WERI-Rb-1 (cell line): Measurements from ENCODE around the gene IL36RN.

ENCODE experiments used
- DNase-seq: peaks from one replicate; pipeline ENCODE4 v3.0.0-alpha.2; 2020
- H3K27ac ChIP-seq: fragments of 250-450 bp; sonication (Bioruptor Pico); 2 replicates; pipeline ENCODE4 v1.5.1; 2020; ENCODE audit warnings: mild to moderate bottlenecking, moderate library complexity
- H3K27me3 ChIP-seq: fragments of 250-450 bp; sonication (Bioruptor Pico); 2 replicates; pipeline ENCODE4 v1.5.1; 2021; ENCODE audit warnings: mild to moderate bottlenecking, low read depth, moderate library complexity; ENCODE audit not compliant: insufficient read depth, severe bottlenecking
- H3K36me3 ChIP-seq: fragments of 250-450 bp; sonication (Bioruptor Pico); 2 replicates; pipeline ENCODE4 v1.5.1; 2020; ENCODE audit warnings: mild to moderate bottlenecking, moderate library complexity
- H3K4me3 ChIP-seq: 2 replicates; pipeline ENCODE4 v1.5.1; 2011; ENCODE audit warnings: low read depth, mild to moderate bottlenecking, control low read depth, low read length
- H3K9me3 ChIP-seq: fragments of 250-450 bp; sonication (Bioruptor Pico); 2 replicates; pipeline ENCODE4 v1.5.1; 2021; ENCODE audit warnings: mild to moderate bottlenecking, moderate library complexity; ENCODE audit not compliant: severe bottlenecking
- TF ChIP-seq, protein P1 (sequence below): IDR thresholded peaks from 2 replicates; pipeline ENCODE4 v1.5.1; 2011; ENCODE audit warnings: low read depth, mild to moderate bottlenecking, control low read depth, inconsistent platforms, low read length

Gene IL36RN

DNA sequence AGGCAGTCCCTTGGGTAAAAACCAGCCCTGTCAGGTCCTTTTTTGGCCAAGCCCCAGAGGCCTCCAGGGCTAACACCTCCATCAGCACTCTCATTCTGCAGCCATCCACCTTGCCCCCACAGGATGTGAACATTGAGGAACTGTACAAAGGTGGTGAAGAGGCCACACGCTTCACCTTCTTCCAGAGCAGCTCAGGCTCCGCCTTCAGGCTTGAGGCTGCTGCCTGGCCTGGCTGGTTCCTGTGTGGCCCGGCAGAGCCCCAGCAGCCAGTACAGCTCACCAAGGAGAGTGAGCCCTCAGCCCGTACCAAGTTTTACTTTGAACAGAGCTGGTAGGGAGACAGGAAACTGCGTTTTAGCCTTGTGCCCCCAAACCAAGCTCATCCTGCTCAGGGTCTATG, 16.0 kb downstream of the IL36RN start:
- no peak for DNase-seq
- Histone ChIP-seq H3K9me3 (no peaks in the 10 kb centered on the region), H3K4me3 (no peak overlapping the region), H3K36me3 (no peaks in the 10 kb centered on the region), H3K27me3 (no peaks in the 10 kb centered on the region), H3K27ac (no peak overlapping the region)
- TF ChIP-seq, protein P1, sequence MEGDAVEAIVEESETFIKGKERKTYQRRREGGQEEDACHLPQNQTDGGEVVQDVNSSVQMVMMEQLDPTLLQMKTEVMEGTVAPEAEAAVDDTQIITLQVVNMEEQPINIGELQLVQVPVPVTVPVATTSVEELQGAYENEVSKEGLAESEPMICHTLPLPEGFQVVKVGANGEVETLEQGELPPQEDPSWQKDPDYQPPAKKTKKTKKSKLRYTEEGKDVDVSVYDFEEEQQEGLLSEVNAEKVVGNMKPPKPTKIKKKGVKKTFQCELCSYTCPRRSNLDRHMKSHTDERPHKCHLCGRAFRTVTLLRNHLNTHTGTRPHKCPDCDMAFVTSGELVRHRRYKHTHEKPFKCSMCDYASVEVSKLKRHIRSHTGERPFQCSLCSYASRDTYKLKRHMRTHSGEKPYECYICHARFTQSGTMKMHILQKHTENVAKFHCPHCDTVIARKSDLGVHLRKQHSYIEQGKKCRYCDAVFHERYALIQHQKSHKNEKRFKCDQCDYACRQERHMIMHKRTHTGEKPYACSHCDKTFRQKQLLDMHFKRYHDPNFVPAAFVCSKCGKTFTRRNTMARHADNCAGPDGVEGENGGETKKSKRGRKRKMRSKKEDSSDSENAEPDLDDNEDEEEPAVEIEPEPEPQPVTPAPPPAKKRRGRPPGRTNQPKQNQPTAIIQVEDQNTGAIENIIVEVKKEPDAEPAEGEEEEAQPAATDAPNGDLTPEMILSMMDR = no peak

DNA sequence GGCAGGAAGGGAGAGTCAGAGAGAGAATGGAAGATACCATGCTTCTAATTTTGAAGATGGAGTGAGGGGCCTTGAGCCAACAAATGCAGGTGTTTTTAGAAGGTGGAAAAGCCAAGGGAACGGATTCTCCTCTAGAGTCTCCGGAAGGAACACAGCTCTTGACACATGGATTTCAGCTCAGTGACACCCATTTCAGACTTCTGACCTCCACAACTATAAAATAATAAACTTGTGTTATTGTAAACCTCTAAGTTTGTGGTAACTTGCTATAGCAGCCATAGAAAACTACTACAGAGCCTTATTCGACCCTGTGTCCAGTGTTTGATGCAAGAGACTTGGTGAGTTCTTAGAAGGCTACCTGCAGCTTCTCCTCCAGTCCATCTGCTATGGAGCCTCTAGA, 16.6 kb downstream of the IL36RN start:
- Histone ChIP-seq H3K27ac (no peak overlapping the region), H3K9me3 (no peaks in the 10 kb centered on the region), H3K27me3 (no peaks in the 10 kb centered on the region), H3K4me3 (no peak overlapping the region), H3K36me3 (no peaks in the 10 kb centered on the region)
- TF ChIP-seq, protein P1 = no peak
- no peak for DNase-seq

DNA sequence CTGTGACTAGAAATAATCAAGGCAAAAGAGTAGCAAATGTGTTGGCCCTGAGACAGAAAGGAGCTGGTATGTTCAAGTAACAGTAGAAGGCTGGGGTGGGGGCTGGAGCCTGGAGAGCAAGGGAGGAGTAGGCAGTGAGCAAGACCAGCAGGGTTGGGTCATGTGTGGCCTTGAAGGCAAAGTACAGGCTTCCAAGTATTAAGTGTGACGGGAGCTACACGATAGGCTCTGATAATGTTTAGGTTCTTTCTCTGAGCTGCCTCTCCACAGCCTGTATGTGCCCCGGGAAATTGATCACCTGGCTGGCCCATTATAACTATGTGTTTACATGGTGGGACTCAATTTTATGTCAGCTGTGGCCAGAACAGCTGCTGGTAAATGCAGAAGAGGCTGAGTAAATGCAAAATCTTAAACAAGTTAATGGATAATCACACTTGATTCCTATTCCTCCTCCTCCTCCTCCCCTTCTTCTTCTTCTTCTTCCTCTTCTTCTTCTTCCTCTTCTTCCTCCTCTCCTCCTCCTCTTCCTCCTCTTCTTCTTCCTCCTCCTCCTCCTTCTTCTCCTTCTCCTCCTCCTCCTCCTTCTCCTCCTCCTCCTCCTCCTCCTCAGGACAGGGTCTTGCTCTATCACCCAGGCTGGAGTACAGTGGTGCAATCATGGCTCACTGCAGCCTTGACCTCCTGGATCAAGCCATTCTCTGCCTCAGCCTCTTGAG, 18.1 kb downstream of the IL36RN start:
- Histone ChIP-seq H3K9me3 (no peaks in the 10 kb centered on the region), H3K4me3 (no peak overlapping the region), H3K27ac (no peak overlapping the region), H3K36me3 (no peaks in the 10 kb centered on the region), H3K27me3 (no peaks in the 10 kb centered on the region)
- TF ChIP-seq, protein P1 = no peak
- DNase-seq = no peak

DNA sequence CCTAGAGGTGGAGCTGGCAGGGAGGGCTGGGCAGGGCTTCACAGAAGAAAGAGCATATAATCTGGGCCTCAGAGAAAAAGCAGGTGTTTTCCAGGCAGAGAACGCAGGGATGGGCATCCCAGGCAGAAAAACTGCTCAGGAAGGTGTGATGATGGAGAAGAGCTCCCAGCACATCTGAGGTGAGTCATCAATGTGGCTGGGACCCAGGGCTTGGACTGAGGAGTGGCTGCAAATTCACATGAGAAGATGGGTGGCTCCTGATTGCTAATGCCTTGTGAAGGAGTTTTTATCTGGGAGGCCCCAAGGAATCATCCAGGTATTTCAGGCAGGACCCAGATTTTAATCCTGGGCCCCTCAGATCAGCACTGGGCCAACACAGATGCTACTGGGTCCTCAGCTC, 18.9 kb downstream of the IL36RN start:
- TF ChIP-seq, protein P1 = no peak
- Histone ChIP-seq H3K4me3 (no peak overlapping the region), H3K27ac (no peak overlapping the region), H3K36me3 (no peaks in the 10 kb centered on the region), H3K9me3 (no peaks in the 10 kb centered on the region), H3K27me3 (no peaks in the 10 kb centered on the region)
- no peak for DNase-seq

DNA sequence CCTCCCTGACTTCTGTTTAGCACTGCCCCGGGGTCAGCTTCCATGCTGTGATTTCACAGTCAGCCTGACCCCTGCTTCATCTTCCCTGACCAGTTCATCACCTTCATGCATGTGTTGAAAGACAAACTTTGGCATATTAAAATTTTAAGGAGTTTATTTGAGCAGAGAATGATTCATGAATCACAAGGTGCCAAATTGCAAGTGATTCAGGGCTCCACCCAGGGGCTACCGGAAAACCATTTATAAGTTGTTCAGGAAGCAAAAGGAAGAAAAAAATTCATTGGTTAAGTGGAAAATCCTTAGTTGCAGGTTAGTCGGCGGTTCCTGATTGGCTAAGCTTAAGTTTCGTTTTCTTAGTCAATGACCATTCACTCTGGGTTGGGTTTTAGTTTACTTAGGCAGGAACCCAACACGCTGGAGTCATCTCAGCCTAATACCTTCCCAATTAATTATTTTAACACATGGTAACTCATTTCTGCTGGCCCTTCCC, 19.4 kb downstream of the IL36RN start:
- TF ChIP-seq, protein P1 = no peak
- no peaks in the 10 kb centered on the region for H3K9me3 ChIP-seq
- H3K27me3 ChIP-seq = no peaks in the 10 kb centered on the region
- no peaks in the 10 kb centered on the region for H3K36me3 ChIP-seq
- no peak overlapping the region for H3K4me3 ChIP-seq
- no peak for DNase-seq
- no peak overlapping the region for H3K27ac ChIP-seq

DNA sequence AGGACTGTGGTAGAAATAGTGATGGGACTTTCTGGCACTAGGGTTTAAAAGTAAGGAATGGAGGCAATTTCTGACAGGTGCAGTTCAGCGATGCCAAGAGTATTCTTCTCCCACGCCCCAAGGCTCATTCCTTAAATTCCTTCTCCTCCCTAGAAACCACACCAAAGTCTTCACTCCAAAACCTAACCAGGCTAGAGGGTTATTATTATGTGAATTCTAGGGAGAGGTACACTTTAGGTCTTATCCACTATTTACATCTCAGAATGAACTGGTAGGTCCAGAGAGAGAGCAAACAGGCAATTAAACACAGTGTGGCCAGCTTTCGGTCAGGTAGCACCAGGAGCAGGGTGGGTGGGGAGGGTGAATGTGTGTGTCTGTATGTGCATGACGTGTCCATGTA, 20.1 kb downstream of the IL36RN start:
- no peak for DNase-seq
- TF ChIP-seq, protein P1 = no peak
- H3K9me3 ChIP-seq = no peaks in the 10 kb centered on the region

More for the DNA sequence above, 20.1 kb downstream of the IL36RN start:
- Histone ChIP-seq H3K27me3 (no peaks in the 10 kb centered on the region), H3K27ac (no peak overlapping the region), H3K36me3 (no peaks in the 10 kb centered on the region), H3K4me3 (no peak overlapping the region)
